B cell (primary cell): ENCODE results near the gene MGAT4B. TPM values are rescaled to one million over a fixed set of nuclear protein-coding genes. Genes with fewer than 3 reads are reported as not detected.

Experiments
- ATAC-seq: fragments of 200-7000 bp; cut with Tn5 transposase; one replicate; pipeline ENCODE4 v1.10.0; 2021; ENCODE audit warnings: low read depth, mild to moderate bottlenecking, moderate number of reproducible peaks, moderate library complexity
- CTCF ChIA-PET: fragments of 350-600 bp; sonication (Branson Sonifier 250); formaldehyde crosslinking; loops from one replicate; lab custom pipeline; 2021; ENCODE audit warnings: antibody characterized with exemption, inconsistent platforms; lab: Charles Lee
- POLR2A ChIA-PET: fragments of 350-600 bp; sonication (Branson Sonifier 250); formaldehyde crosslinking; loops from one replicate; lab custom pipeline; 2021; ENCODE audit warnings: antibody characterized with exemption; lab: Charles Lee
- DNase-seq: peaks from one replicate; pipeline ENCODE4 v3.0.0; 2013
- H2AFZ ChIP-seq: 2 replicates; pipeline ENCODE4 v1.6.1; 2012; ENCODE audit warnings: mild to moderate bottlenecking, low read depth, low read length; ENCODE audit not compliant: insufficient read depth, poor library complexity, severe bottlenecking
- H3K27ac ChIP-seq, 2 donors: 1 replicate in 1 of 2; 2 replicates in 1 of 2; pipeline ENCODE4 v1.5.1; 2012 to 2013; ENCODE audit warnings: low read length in 2 of 2, mild to moderate bottlenecking in 2 of 2, moderate library complexity in 1 of 2
- H3K27me3 ChIP-seq, 4 experiments: fragments of 200-600 bp in 1 of 4; sonication (generic) in 1 of 4; replicated peaks in 1 of 4; 1 replicate in 2 of 4; 2 replicates in 2 of 4; pipeline versions ENCODE4 v1.6.1 to v1.7.0; 2013 to 2016; ENCODE audit warnings: low read length in 3 of 4, mild to moderate bottlenecking in 2 of 4, mixed read lengths in 1 of 4, moderate library complexity in 1 of 4; ENCODE audit not compliant: insufficient read depth in 4 of 4, control insufficient read depth in 3 of 4; ENCODE audit errors: control extremely low read depth in 1 of 4
- H3K36me3 ChIP-seq, 2 experiments: replicated peaks in 1 of 2; 1 replicate in 1 of 2; 2 replicates in 1 of 2; pipeline versions ENCODE4 v1.6.1 to v1.7.1; 2013; ENCODE audit warnings: low read length in 1 of 2; ENCODE audit not compliant: insufficient read depth in 2 of 2, control insufficient read depth in 1 of 2; ENCODE audit errors: control extremely low read depth in 1 of 2, extremely low read depth in 1 of 2
- H3K4me1 ChIP-seq, 2 donors: fragments of 200-600 bp in 1 of 2; sonication (generic) in 1 of 2; 1 replicate in 1 of 2; 2 replicates in 1 of 2; pipeline versions ENCODE4 v1.5.1 to v1.6.1; 2013 to 2017; ENCODE audit warnings: low read length in 2 of 2; ENCODE audit not compliant: control insufficient read depth in 2 of 2, insufficient read depth in 2 of 2
- H3K4me2 ChIP-seq: replicated peaks from 2 replicates; pipeline ENCODE3; 2012; ENCODE audit warnings: mild to moderate bottlenecking, low read depth, low read length; ENCODE audit not compliant: poor library complexity, severe bottlenecking
- H3K4me3 ChIP-seq, 5 experiments: fragments of 200-600 bp in 1 of 5; sonication (generic) in 1 of 5; 1 replicate in 3 of 5; 2 replicates in 2 of 5; pipeline versions ENCODE4 v1.5.1 to v1.7.0; 2011 to 2016; ENCODE audit warnings: low read length in 4 of 5, mild to moderate bottlenecking in 4 of 5, low read depth in 2 of 5, control low read depth in 1 of 5, moderate library complexity in 1 of 5; ENCODE audit not compliant: insufficient read depth in 1 of 5; ENCODE audit errors: control extremely low read depth in 1 of 5, extremely low read depth in 1 of 5
- H3K79me2 ChIP-seq: fragments of 200-600 bp; sonication (generic); one replicate; pipeline ENCODE4 v1.6.0; 2016; ENCODE audit warnings: low read length; ENCODE audit not compliant: control insufficient read depth, insufficient read depth
- H3K9ac ChIP-seq: fragments of 200-600 bp; sonication (generic); 2 replicates; pipeline ENCODE4 v1.6.1; 2017; ENCODE audit warnings: mild to moderate bottlenecking, low read length, moderate library complexity
- H3K9me3 ChIP-seq, 3 donors: one replicate each; pipeline versions ENCODE4 v1.6.1 to v1.7.1; 2013; ENCODE audit warnings: low read length in 2 of 3; ENCODE audit not compliant: control insufficient read depth in 2 of 3, insufficient read depth in 1 of 3; ENCODE audit errors: control extremely low read depth in 1 of 3
- H4K20me1 ChIP-seq: 2 replicates; pipeline ENCODE4 v1.6.0; 2012; ENCODE audit warnings: mild to moderate bottlenecking, low read length; ENCODE audit not compliant: insufficient read depth, control insufficient read depth, poor library complexity, severe bottlenecking
- H3K27ac Mint-ChIP-seq: one replicate; pipeline ENCODE4 v1.8.0; 2021; ENCODE audit warnings: mixed read lengths
- H3K27me3 Mint-ChIP-seq: one replicate; pipeline ENCODE4 v1.8.0; 2021; ENCODE audit warnings: mixed read lengths
- H3K4me1 Mint-ChIP-seq: one replicate; pipeline ENCODE4 v1.8.0; 2021; ENCODE audit warnings: mixed read lengths
- H3K4me3 Mint-ChIP-seq: one replicate; pipeline ENCODE4 v1.8.0; 2021; ENCODE audit warnings: mixed read lengths
- H3K9me3 Mint-ChIP-seq: one replicate; pipeline ENCODE4 v1.8.0; 2022; ENCODE audit warnings: mixed read lengths; ENCODE audit not compliant: insufficient read depth
- CTCF ChIP-seq: fragments of 200-600 bp; IDR thresholded peaks from one replicate; pipeline ENCODE4 v1.8.0; 2022; ENCODE audit warnings: antibody characterized with exemption, mild to moderate bottlenecking
- EZH2 ChIP-seq: IDR thresholded peaks from 2 replicates; pipeline ENCODE4 v1.6.1; 2012; ENCODE audit warnings: borderline replicate concordance, low read depth, mild to moderate bottlenecking, moderate library complexity, low read length; ENCODE audit not compliant: insufficient read depth, poor library complexity, severe bottlenecking
- WGBS: methylation state at CpG from one replicate; pipeline ENCODE4 v1.1.5; 2013; ENCODE audit warnings: missing lambda C conversion rate; ENCODE audit not compliant: insufficient coverage; 5-methylcytosine and 5-hydroxymethylcytosine counted together
- intact Hi-C: fragments of 100-400 bp; cut with micrococcal nuclease; formaldehyde crosslinking; loops from one replicate; pipeline ENCODE4 v1.10.0; 2022
- polyA plus RNA-seq: library from polyadenylated mRNA; depleted of rRNA; stranded (reverse); fragments of >200 nt; gene quantifications from 2 replicates; pipeline ENCODE4 v1.2.3, GENCODE V29; 2012
- total RNA-seq, 2 donors: library from RNA; stranded (reverse); fragments of 120-200 nt in 1 of 2; gene quantifications; 1 replicate in 1 of 2; 2 replicates in 1 of 2; pipeline versions ENCODE4 v1.2.3 to v1.2.4, GENCODE V29; 2013 to 2022

Gene MGAT4B
- total and polyA plus RNA-seq, 2 donors (not counting 1 experiment from before 2014, with no cell fraction given) = 105 to 165 TPM

- 83% methylated on average over 20 of the region's 20 CpGs for WGBS
- Histone ChIP-seq H3K27ac (no peak overlapping the region), H3K27me3 (no peaks in the 10 kb centered on the region), H3K36me3 (peaks cover 3 to 57% of the 10 kb centered on the region in 2 experiments), H4K20me1 (peaks cover 65% of the 10 kb centered on the region), H3K4me2 (no peak overlapping the region), H2AFZ (no peak overlapping the region), H3K79me2 (peaks cover 80% of the 10 kb centered on the region), H3K4me3 (no peak overlapping the region), H3K4me1 (peaks cover 14 to 20% of the 10 kb centered on the region in 2 donors), H3K9ac (no peak overlapping the region), H3K9me3 (no peaks in the 10 kb centered on the region)
- DNase-seq = no peak
- TF ChIP-seq EZH2 (no peak), CTCF (no peak)
- H3K27me3 Mint-ChIP-seq = no peaks in the 10 kb centered on the region
- intact Hi-C loops = no loop called here
- peaks cover 29% of the 10 kb centered on the region for H3K4me1 Mint-ChIP-seq
- CTCF ChIA-PET = interaction anchor here (0.6 to 1.7 kb wide), 5 partner anchors 31 to 1080 kb away, joined by 3 to 8 read pairs (median 3); no protein-coding TSS in a partner anchor
- H3K4me3 Mint-ChIP-seq = no peak overlapping the region
- POLR2A ChIA-PET = interaction anchor here (0.7 kb wide), 1 partner anchor 93 kb away, joined by 5 read pairs; the partner anchor contains the start of gene MRNIP
- no peak overlapping the region for H3K27ac Mint-ChIP-seq
- H3K9me3 Mint-ChIP-seq = no peaks in the 10 kb centered on the region
- no peak for ATAC-seq
Observed at GRCh38 chr5:179766021-179766725, 40.5 kb downstream of the MGAT4B start.

- H3K4me1 Mint-ChIP-seq = peaks cover 32% of the 10 kb centered on the region
- no peak overlapping the region for H3K4me2 ChIP-seq
- POLR2A ChIA-PET = no interaction called here
Observed at GRCh38 chr5:179765400-179765799, 41.3 kb downstream of the MGAT4B start.

More at GRCh38 chr5:179765400-179765799, 41.3 kb downstream of the MGAT4B start:
- DNase-seq (no peak), ATAC-seq (no peak)
- Histone ChIP-seq H3K27me3 (no peaks in the 10 kb centered on the region), H4K20me1 (peaks cover 69% of the 10 kb centered on the region), H3K36me3 (peaks cover 3 to 50% of the 10 kb centered on the region in 2 experiments), H3K79me2 (peaks cover 74% of the 10 kb centered on the region), H3K4me1 (peaks cover 14 to 22% of the 10 kb centered on the region in 2 donors), H3K4me3 (no peak overlapping the region), H3K9ac (no peak overlapping the region), H2AFZ (no peak overlapping the region), H3K27ac (no peak overlapping the region), H3K9me3 (no peaks in the 10 kb centered on the region)
- CTCF ChIA-PET = interaction anchor here (1.0 to 1.7 kb wide), 2 partner anchors 32 to 70 kb away, joined by 3 read pairs; no protein-coding TSS in a partner anchor
- H3K9me3 Mint-ChIP-seq = no peaks in the 10 kb centered on the region
- TF ChIP-seq EZH2 = no peak
- TF ChIP-seq CTCF = no peak
- no peak overlapping the region for H3K27ac Mint-ChIP-seq
- H3K27me3 Mint-ChIP-seq = no peaks in the 10 kb centered on the region
- 94% methylated on average over 12 of the region's 13 CpGs for WGBS
- intact Hi-C loops = no loop called here
- H3K4me3 Mint-ChIP-seq = no peak overlapping the region
